Tibial nerve (tissue), 4 donors: ENCODE data around the gene MAP3K7CL. TPM values are rescaled to one million over a fixed set of nuclear protein-coding genes. Genes with fewer than 3 reads are reported as not detected.
"Not testable (repeated sequence)": the region's sequence is repeated elsewhere in the genome, so short reads cannot be mapped to it uniquely, and the experiment has no call there.

ENCODE experiments used
- DNase-seq, 2 donors: peaks; one replicate each; pipeline ENCODE4 v3.0.0-alpha.2; 2019; ENCODE audit warnings: low spot score in 2 of 2
- H3K27ac ChIP-seq, 4 donors: fragments of 200-600 bp; sonication (generic) in 3 of 4; one replicate each; pipeline ENCODE4 v1.5.1; 2017 to 2019; ENCODE audit warnings: mild to moderate bottlenecking in 1 of 4
- H3K27me3 ChIP-seq, 2 donors: fragments of 200-600 bp; sonication (generic) in 1 of 2; one replicate each; pipeline versions ENCODE4 v1.5.1 to v1.6.0; 2017 to 2019
- H3K36me3 ChIP-seq, 3 donors: fragments of 200-600 bp; sonication (generic); one replicate each; pipeline ENCODE4 v1.5.1; 2018 to 2019
- H3K4me1 ChIP-seq, 4 donors: fragments of 200-600 bp; sonication (generic) in 3 of 4; one replicate each; pipeline ENCODE4 v1.5.1; 2017 to 2019
- H3K4me3 ChIP-seq, 4 donors: fragments of 200-600 bp; sonication (generic) in 3 of 4; one replicate each; pipeline ENCODE4 v1.5.1; 2017 to 2019; ENCODE audit warnings: mild to moderate bottlenecking in 1 of 4, moderate library complexity in 1 of 4
- H3K9me3 ChIP-seq, 4 donors: fragments of 200-600 bp; sonication (generic) in 3 of 4; one replicate each; pipeline ENCODE4 v1.5.1; 2017 to 2019
- EP300 ChIP-seq, 2 donors: sonication (generic); formaldehyde crosslinking; IDR thresholded peaks; one replicate each; pipeline ENCODE4 v1.6.1; 2017; ENCODE audit warnings: antibody characterized with exemption in 2 of 2, mild to moderate bottlenecking in 1 of 2
- POLR2A ChIP-seq, 2 donors: fragments of 450-650 bp; IDR thresholded peaks; one replicate each; pipeline ENCODE4 v1.6.1; 2017; ENCODE audit warnings: antibody characterized with exemption in 2 of 2, mild to moderate bottlenecking in 2 of 2, moderate library complexity in 2 of 2
- WGBS, 2 donors: methylation state at CpG; one replicate each; pipeline ENCODE4 v1.1.5; 2018; 5-methylcytosine and 5-hydroxymethylcytosine counted together
- total RNA-seq, 4 donors: library from RNA; depleted of rRNA; stranded (reverse); fragments of >200 nt; gene quantifications; one replicate each; pipeline ENCODE4 v1.1.0, GENCODE V29; 2016
- TF ChIP-seq, protein P1 (sequence below), 5 experiments: fragments of 200-600 bp in 3 of 5; fragments of 450-650 bp in 2 of 5; sonication (generic) in 3 of 5; IDR thresholded peaks; one replicate each; pipeline ENCODE4 v1.5.1; 2016 to 2019; ENCODE audit warnings: antibody characterized with exemption in 5 of 5, mild to moderate bottlenecking in 3 of 5, moderate library complexity in 2 of 5

MAP3K7CL gene
- total RNA-seq, 4 donors from 2014 or later = 2.8 to 9.2 (median 5.4) TPM

DNA sequence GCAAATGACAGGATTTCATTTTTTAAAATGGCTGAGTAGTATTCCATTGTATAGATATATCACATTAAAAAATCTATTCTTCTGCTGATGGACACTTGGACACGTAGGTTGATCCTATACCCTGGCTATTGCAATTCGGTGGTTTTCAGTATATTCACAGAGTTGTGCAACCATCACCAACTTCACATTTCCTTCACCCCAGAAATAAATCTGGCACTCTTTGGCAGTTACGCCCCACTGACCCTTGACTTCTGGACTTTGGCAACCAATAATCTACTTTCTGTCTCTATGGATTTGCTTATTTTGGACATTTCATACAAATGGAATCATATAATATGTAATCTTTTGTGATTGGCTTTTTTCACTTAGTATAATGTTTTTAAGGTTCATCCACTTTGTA, 35.9 kb downstream of the MAP3K7CL start:
- Histone ChIP-seq H3K36me3 (no peaks in the 10 kb centered on the region), H3K4me3 (no peak overlapping the region), H3K9me3 (no peaks in the 10 kb centered on the region), H3K27me3 (no peaks in the 10 kb centered on the region), H3K4me1 (peaks cover 0 to 26% (median 15%) of the 10 kb centered on the region in 4 donors), H3K27ac (no peak overlapping the region)
- WGBS, 2 donors = 73 to 84% methylated on average over 3 of the region's 3 CpGs
- TF ChIP-seq EP300 (IDR thresholded peaks at IDR 0.05) = no peak
- TF ChIP-seq, protein P1, sequence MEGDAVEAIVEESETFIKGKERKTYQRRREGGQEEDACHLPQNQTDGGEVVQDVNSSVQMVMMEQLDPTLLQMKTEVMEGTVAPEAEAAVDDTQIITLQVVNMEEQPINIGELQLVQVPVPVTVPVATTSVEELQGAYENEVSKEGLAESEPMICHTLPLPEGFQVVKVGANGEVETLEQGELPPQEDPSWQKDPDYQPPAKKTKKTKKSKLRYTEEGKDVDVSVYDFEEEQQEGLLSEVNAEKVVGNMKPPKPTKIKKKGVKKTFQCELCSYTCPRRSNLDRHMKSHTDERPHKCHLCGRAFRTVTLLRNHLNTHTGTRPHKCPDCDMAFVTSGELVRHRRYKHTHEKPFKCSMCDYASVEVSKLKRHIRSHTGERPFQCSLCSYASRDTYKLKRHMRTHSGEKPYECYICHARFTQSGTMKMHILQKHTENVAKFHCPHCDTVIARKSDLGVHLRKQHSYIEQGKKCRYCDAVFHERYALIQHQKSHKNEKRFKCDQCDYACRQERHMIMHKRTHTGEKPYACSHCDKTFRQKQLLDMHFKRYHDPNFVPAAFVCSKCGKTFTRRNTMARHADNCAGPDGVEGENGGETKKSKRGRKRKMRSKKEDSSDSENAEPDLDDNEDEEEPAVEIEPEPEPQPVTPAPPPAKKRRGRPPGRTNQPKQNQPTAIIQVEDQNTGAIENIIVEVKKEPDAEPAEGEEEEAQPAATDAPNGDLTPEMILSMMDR (IDR thresholded peaks at IDR 0.05) = no peak
- no peak for TF ChIP-seq POLR2A (IDR thresholded peaks at IDR 0.05)
- no peak for DNase-seq

DNA sequence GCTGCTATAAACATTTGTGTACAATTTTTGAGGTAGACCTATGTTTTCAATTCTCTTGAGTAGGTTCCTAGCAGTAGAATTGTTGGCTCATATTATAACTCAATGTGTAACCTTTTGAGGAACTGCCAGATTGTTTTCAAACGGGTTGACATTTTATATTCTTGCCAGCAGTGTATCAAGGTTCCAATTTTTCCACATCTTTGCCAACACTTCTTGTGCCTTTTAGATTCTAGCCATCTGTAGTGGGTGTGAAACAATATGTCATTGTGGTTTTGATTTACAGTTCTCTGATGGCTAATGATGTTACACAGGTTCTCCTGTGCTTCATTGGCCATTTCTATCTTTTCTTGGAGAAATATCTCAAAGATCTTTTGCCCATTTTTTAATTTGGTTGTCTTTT, 36.4 kb downstream of the MAP3K7CL start:
- H3K36me3 ChIP-seq = no peaks in the 10 kb centered on the region
- TF ChIP-seq EP300 (IDR thresholded peaks at IDR 0.05) = no peak
- TF ChIP-seq, protein P1 (IDR thresholded peaks at IDR 0.05) = no peak
- H3K9me3 ChIP-seq = no peaks in the 10 kb centered on the region
- H3K4me1 ChIP-seq = peaks cover 0 to 26% (median 15%) of the 10 kb centered on the region in 4 donors
- no peak overlapping the region for H3K27ac ChIP-seq
- no peak for DNase-seq
- WGBS, 2 donors = 16 to 31% methylated on average over 1 of the region's 1 CpG
- H3K27me3 ChIP-seq = no peaks in the 10 kb centered on the region
- H3K4me3 ChIP-seq = no peak overlapping the region

DNA sequence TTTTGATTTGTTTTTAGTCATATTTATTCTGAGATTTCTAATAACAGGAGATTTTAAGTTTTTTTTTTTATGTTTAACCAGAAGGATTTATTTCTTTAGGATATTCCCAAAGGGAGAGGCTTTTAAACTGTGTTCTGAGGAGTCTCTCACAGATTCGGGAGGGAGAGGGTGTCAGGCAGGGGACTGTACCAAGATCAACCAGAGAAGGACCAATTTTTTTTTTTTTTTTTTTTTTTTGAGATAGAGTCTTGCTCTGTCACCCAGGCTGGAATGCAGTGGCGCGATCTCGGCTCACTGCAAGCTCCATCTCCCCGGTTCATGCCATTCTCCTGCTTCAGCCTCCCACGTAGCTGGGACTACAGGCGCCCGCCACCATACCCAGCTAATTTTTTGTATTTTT, 37.0 kb downstream of the MAP3K7CL start:
- WGBS, 2 donors = 84 to 93% methylated on average over 8 of the region's 8 CpGs
- not testable (repeated sequence) for H3K4me3 ChIP-seq, DNase-seq, H3K27ac ChIP-seq, H3K9me3 ChIP-seq, H3K36me3 ChIP-seq, H3K27me3 ChIP-seq
- H3K4me1 ChIP-seq = peaks cover 0 to 23% (median 14%) of the 10 kb centered on the region in 4 donors

DNA sequence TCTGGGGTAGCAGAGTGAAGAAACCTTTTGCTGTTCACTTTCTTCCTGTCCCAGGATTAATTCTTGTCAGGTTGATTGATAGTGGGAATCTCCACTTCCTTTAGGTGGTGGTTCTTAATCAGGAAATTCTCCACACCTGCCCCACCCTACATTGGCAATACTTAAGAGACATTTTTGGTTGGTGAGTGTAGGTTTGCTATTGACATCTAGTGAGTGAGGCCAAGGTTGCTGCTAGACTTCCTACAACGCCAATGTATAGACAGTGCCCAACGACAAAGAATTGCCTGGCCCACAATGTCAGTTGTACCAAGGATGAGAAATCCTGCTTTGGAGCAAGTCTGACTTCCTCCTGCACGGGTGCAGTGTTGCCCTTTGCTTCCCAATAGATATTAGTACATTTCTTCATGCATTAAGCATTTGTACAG, 38.5 kb downstream of the MAP3K7CL start:
- no peak for DNase-seq
- H3K4me1 ChIP-seq = peaks cover 0 to 9% (median 5%) of the 10 kb centered on the region in 4 donors
- no peak overlapping the region for H3K27ac ChIP-seq
- no peaks in the 10 kb centered on the region for H3K9me3 ChIP-seq
- no peak overlapping the region for H3K4me3 ChIP-seq
- no peaks in the 10 kb centered on the region for H3K36me3 ChIP-seq
- WGBS, 2 donors = 66 to 86% methylated on average over 3 of the region's 3 CpGs
- TF ChIP-seq POLR2A (IDR thresholded peaks at IDR 0.05) (no peak), EP300 (IDR thresholded peaks at IDR 0.05) (no peak)
- TF ChIP-seq, protein P1 (IDR thresholded peaks at IDR 0.05) = no peak
- H3K27me3 ChIP-seq = no peaks in the 10 kb centered on the region

DNA sequence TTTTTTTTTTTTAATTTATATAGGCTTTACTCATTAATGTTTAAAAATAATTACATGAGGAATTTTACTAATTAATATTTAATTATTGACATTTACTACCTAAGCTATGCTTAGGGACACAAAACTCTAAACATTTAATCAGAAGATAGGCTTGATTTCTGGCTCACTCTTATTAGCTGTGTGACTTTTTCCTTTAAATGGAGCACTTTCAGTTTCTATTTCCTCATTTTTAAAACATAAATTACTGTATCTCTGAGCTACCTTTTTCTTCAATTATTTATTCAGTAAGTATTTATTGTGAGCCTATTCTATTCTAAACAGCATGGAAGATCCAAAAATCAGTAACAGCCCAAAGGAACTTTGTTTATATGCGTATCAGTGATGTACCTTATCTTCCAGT, 40.5 kb downstream of the MAP3K7CL start:
- no peak overlapping the region for H3K4me3 ChIP-seq
- H3K27ac ChIP-seq = no peak overlapping the region
- DNase-seq = no peak
- WGBS, 2 donors = 93% methylated on average over 1 of the region's 1 CpG
- peaks cover 0 to 13% (median 7%) of the 10 kb centered on the region in 4 donors for H3K4me1 ChIP-seq
- TF ChIP-seq EP300 (IDR thresholded peaks at IDR 0.05) (no peak), POLR2A (IDR thresholded peaks at IDR 0.05) (no peak)
- TF ChIP-seq, protein P1 (IDR thresholded peaks at IDR 0.05) = no peak
- no peaks in the 10 kb centered on the region for H3K36me3 ChIP-seq
- no peaks in the 10 kb centered on the region for H3K27me3 ChIP-seq
- no peaks in the 10 kb centered on the region for H3K9me3 ChIP-seq

DNA sequence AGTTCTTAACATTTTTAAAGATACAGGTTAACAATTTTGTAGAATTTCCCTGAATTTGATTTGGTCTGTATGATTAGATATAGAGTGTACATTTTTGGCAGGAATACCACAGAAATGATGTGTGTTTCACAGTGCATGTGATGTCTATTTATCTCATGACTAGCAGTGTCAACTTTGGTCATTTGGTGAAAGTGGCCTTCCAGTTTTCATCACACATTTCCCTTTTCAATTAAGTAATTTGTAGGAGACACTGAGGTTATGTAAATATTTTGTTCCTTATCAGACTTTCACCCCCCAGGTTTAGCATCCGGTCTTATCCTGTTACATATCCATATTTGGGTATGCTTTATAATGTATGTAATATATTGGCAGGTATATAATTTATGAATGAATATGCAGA, 41.8 kb downstream of the MAP3K7CL start:
- TF ChIP-seq EP300 (IDR thresholded peaks at IDR 0.05) (no peak), POLR2A (IDR thresholded peaks at IDR 0.05) (no peak)
- TF ChIP-seq, protein P1 (IDR thresholded peaks at IDR 0.05) = no peak
- H3K4me1 ChIP-seq = peaks cover 0 to 20% (median 12%) of the 10 kb centered on the region in 4 donors
- no peaks in the 10 kb centered on the region for H3K9me3 ChIP-seq
- no peaks in the 10 kb centered on the region for H3K36me3 ChIP-seq
- no peak overlapping the region for H3K4me3 ChIP-seq
- WGBS, 2 donors = 80 to 84% methylated on average over 1 of the region's 1 CpG
- DNase-seq = no peak
- H3K27ac ChIP-seq = no peak overlapping the region
- H3K27me3 ChIP-seq = no peaks in the 10 kb centered on the region
